Stomach (tissue), 9 donors: ENCODE data around the gene ZNF143. TPM values are rescaled to one million over a fixed set of nuclear protein-coding genes. Genes with fewer than 3 reads are reported as not detected.

Source experiments
- DNase-seq, 2 donors: peaks; one replicate each; pipeline versions ENCODE4 v3.0.0 to v3.0.0-alpha.2; 2013 to 2019
- H3K27ac ChIP-seq, 5 donors: fragments of 200-600 bp in 4 of 5; sonication (generic) in 4 of 5; one replicate each; pipeline ENCODE4 v1.5.1; 2013 to 2019; ENCODE audit warnings: mild to moderate bottlenecking in 1 of 5, moderate library complexity in 1 of 5
- H3K27me3 ChIP-seq, 3 donors: fragments of 200-600 bp; sonication (generic); one replicate each; pipeline ENCODE4 v1.5.1; 2017 to 2019; ENCODE audit warnings: mixed run types in 1 of 3
- H3K36me3 ChIP-seq, 4 donors: fragments of 200-600 bp; sonication (generic); 1 replicate in 3 of 4; 2 replicates in 1 of 4; pipeline ENCODE4 v1.5.1; 2016 to 2019
- H3K4me1 ChIP-seq, 4 donors: fragments of 200-600 bp; sonication (generic); one replicate each; pipeline ENCODE4 v1.5.1; 2016 to 2019
- H3K4me3 ChIP-seq, 4 donors: fragments of 200-600 bp; sonication (generic) in 3 of 4; one replicate each; pipeline ENCODE4 v1.5.1; 2016 to 2019; ENCODE audit warnings: mild to moderate bottlenecking in 1 of 4
- H3K9me3 ChIP-seq, 4 donors: fragments of 200-600 bp; sonication (generic); one replicate each; pipeline ENCODE4 v1.5.1; 2016 to 2019
- CTCF ChIP-seq, 7 experiments: fragments of 450-650 bp in 4 of 7; fragments of 200-600 bp in 3 of 7; sonication (generic) in 3 of 7; IDR thresholded peaks; one replicate each; pipeline ENCODE4 v1.5.1; 2016 to 2019; ENCODE audit warnings: antibody characterized with exemption in 7 of 7, control low read depth in 2 of 7, mild to moderate bottlenecking in 1 of 7
- EP300 ChIP-seq: sonication (generic); formaldehyde crosslinking; IDR thresholded peaks from one replicate; pipeline ENCODE4 v1.6.1; 2017; ENCODE audit warnings: antibody characterized with exemption
- POLR2A ChIP-seq, 4 donors: fragments of 450-650 bp; IDR thresholded peaks; one replicate each; pipeline ENCODE4 v1.6.1; 2016; ENCODE audit warnings: antibody characterized with exemption in 4 of 4, control low read depth in 2 of 4, mild to moderate bottlenecking in 1 of 4, moderate library complexity in 1 of 4
- POLR2AphosphoS5 ChIP-seq, 3 donors: sonication (generic); formaldehyde crosslinking; IDR thresholded peaks; one replicate each; pipeline ENCODE4 v1.6.1; 2016; ENCODE audit warnings: antibody characterized with exemption in 3 of 3
- whole genome bisulfite sequencing, 5 donors: extraction: QIAGEN DNeasy Blood & Tissue Kit in 3 of 5; methylation state at CpG; one replicate each; pipeline versions ENCODE4 v1.1.5 to v1.1.7; 2013 to 2018; 5-methylcytosine and 5-hydroxymethylcytosine counted together
- intact Hi-C: fragments of 100-400 bp; cut with DNase I; formaldehyde crosslinking; loops from one replicate; pipeline ENCODE4 v1.15.1; 2023; ENCODE audit warnings: low total_unique reads
- polyA plus RNA-seq, 3 donors: library from polyadenylated mRNA; stranded (reverse); fragments of 200-250 nt; gene quantifications; one replicate each; pipeline ENCODE4 v1.2.3, GENCODE V29; 2013
- total RNA-seq, 5 donors: library from RNA; depleted of rRNA; stranded (reverse); fragments of >200 nt; gene quantifications; one replicate each; pipeline versions ENCODE4 v1.1.0 to v1.2.3, GENCODE V29; 2014 to 2016
- donor health status: healthy with polysubstance abuse.
- donor health status: Bipolar disorder and iron deficiency.
- donor health status: healthy.

Gene ZNF143
- total and polyA plus RNA-seq, 8 donors, result 4.1 to 110 (median 19.0) TPM

GRCh38 chr11:9470765-9471164 lies 10.0 kb downstream of the ZNF143 start:
- no peaks in the 10 kb centered on the region for H3K27me3 ChIP-seq
- no peak overlapping the region for H3K27ac ChIP-seq
- no peaks in the 10 kb centered on the region for H3K9me3 ChIP-seq
- 88 to 94% (median 91%) methylated on average over 4 of the region's 4 CpGs for WGBS, 5 donors
- H3K4me3 ChIP-seq, result no peak overlapping the region
- H3K4me1 ChIP-seq, result no peaks in the 10 kb centered on the region
- peaks cover 25 to 66% (median 59%) of the 10 kb centered on the region in 4 donors for H3K36me3 ChIP-seq
- DNase-seq, result no peak
- no peak for TF ChIP-seq CTCF (IDR thresholded peaks at IDR 0.05)
- no peak for TF ChIP-seq EP300
- TF ChIP-seq POLR2AphosphoS5 (IDR thresholded peaks at IDR 0.05), result no peak
- TF ChIP-seq POLR2A (IDR thresholded peaks at IDR 0.05), result no peak
- intact Hi-C loops, result no loop called here

GRCh38 chr11:9473408-9473807 lies 12.6 kb downstream of the ZNF143 start:
- no peak overlapping the region for H3K4me3 ChIP-seq
- H3K36me3 ChIP-seq, result peaks cover 35 to 84% (median 80%) of the 10 kb centered on the region in 4 donors
- H3K27me3 ChIP-seq, result no peaks in the 10 kb centered on the region
- no peak for DNase-seq
- H3K27ac ChIP-seq, result no peak overlapping the region
- H3K4me1 ChIP-seq, result no peaks in the 10 kb centered on the region
- TF ChIP-seq POLR2A (IDR thresholded peaks at IDR 0.05) (no peak), EP300 (no peak), CTCF (IDR thresholded peaks at IDR 0.05) (no peak), POLR2AphosphoS5 (IDR thresholded peaks at IDR 0.05) (no peak)
- H3K9me3 ChIP-seq, result no peaks in the 10 kb centered on the region
- intact Hi-C loops, result no loop called here

GRCh38 chr11:9479899-9480298 lies 19.1 kb downstream of the ZNF143 start:
- Histone ChIP-seq H3K9me3 (no peaks in the 10 kb centered on the region), H3K4me3 (no peak overlapping the region), H3K4me1 (no peaks in the 10 kb centered on the region), H3K27me3 (no peaks in the 10 kb centered on the region), H3K27ac (no peak overlapping the region), H3K36me3 (peaks cover 37 to 99% (median 96%) of the 10 kb centered on the region in 4 donors)
- no peak for DNase-seq
- intact Hi-C loops, result no loop called here
- WGBS, 5 donors, result 59 to 76% (median 62%) methylated on average over 2 of the region's 2 CpGs
- no peak for TF ChIP-seq POLR2A (IDR thresholded peaks at IDR 0.05)
- TF ChIP-seq EP300, result no peak
- TF ChIP-seq CTCF (IDR thresholded peaks at IDR 0.05), result no peak
- no peak for TF ChIP-seq POLR2AphosphoS5 (IDR thresholded peaks at IDR 0.05)

GRCh38 chr11:9489080-9489765 lies 28.4 kb downstream of the ZNF143 start:
- intact Hi-C loops, result no loop called here
- no peaks in the 10 kb centered on the region for H3K9me3 ChIP-seq
- DNase-seq, result no peak
- no peak overlapping the region for H3K27ac ChIP-seq
- H3K36me3 ChIP-seq, result peaks cover 33 to 96% (median 87%) of the 10 kb centered on the region in 4 donors
- no peaks in the 10 kb centered on the region for H3K27me3 ChIP-seq
- H3K4me1 ChIP-seq, result peaks cover 0 to 4% (median 0%) of the 10 kb centered on the region in 4 donors
- 84 to 90% (median 88%) methylated on average over 3 of the region's 3 CpGs for WGBS, 5 donors
- H3K4me3 ChIP-seq, result no peak overlapping the region
- TF ChIP-seq CTCF (IDR thresholded peaks at IDR 0.05) (no peak), EP300 (no peak), POLR2AphosphoS5 (IDR thresholded peaks at IDR 0.05) (no peak), POLR2A (IDR thresholded peaks at IDR 0.05) (no peak)
